Chondrocyte (in vitro differentiated cells): Measurements from ENCODE around the gene HES2. TPM values are rescaled to one million over a fixed set of nuclear protein-coding genes. Genes with fewer than 3 reads are reported as not detected.
"Not testable (repeated sequence)": the region's sequence is repeated elsewhere in the genome, so short reads cannot be mapped to it uniquely, and the experiment has no call there.

Experiments
- DNase-seq: peaks from one replicate; pipeline ENCODE4 v3.0.0; 2021; ENCODE audit warnings: mixed read lengths, low spot score
- H3K27ac Mint-ChIP-seq: one replicate; pipeline ENCODE4 v1.8.0; 2021; ENCODE audit warnings: mild to moderate bottlenecking, moderate library complexity, mixed read lengths; ENCODE audit not compliant: unreplicated experiment
- H3K27me3 Mint-ChIP-seq: 2 replicates; pipeline ENCODE4 v1.8.0; 2021; ENCODE audit warnings: low read depth, mixed read lengths
- H3K36me3 Mint-ChIP-seq: 2 replicates; pipeline ENCODE4 v1.8.0; 2021; ENCODE audit warnings: low read depth, mixed read lengths
- H3K4me1 Mint-ChIP-seq: 2 replicates; pipeline ENCODE4 v1.8.0; 2021; ENCODE audit warnings: low read depth, mild to moderate bottlenecking, mixed read lengths
- H3K4me3 Mint-ChIP-seq: one replicate; pipeline ENCODE4 v1.8.0; 2021; ENCODE audit warnings: mild to moderate bottlenecking, moderate library complexity, mixed read lengths; ENCODE audit not compliant: unreplicated experiment
- H3K9me3 Mint-ChIP-seq: 2 replicates; pipeline ENCODE4 v1.8.0; 2021; ENCODE audit warnings: low read depth, mixed read lengths
- CTCF ChIP-seq: fragments of 200-600 bp; sonication (generic); IDR thresholded peaks from 2 replicates; pipeline ENCODE4 v1.5.0; 2021; ENCODE audit warnings: antibody characterized with exemption, mild to moderate bottlenecking, moderate library complexity
- total RNA-seq: library from RNA; stranded (reverse); gene quantifications from 3 replicates; pipeline ENCODE4 v1.2.1, GENCODE V29; 2021

HES2 gene
- total RNA-seq, 1 donor from 2014 or later, result 0.15 TPM

DNA sequence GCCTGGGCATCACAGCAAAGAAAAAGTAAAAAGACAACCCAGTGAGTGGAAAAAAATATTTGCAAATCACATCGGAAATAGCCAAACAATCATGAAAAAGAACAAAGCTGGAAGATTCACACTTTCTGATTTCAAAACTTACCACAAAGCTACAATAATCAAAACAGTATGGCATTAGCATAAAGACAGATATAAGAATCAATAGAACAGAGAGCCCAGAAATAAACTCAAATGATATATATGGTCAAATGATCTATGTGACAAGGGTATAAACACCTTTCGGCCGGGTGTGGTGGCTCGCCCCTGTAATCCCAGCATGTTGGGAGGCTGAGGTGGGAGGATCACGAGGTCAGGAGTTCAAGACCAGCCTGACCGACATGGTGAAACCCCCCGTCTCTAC, 39.7 kb downstream of the HES2 start:
- Mint-ChIP-seq H3K4me3 (no peak overlapping the region), H3K4me1 (peaks cover 9% of the 10 kb centered on the region), H3K9me3 (peaks cover 4% of the 10 kb centered on the region), H3K36me3 (peaks cover 1% of the 10 kb centered on the region), H3K27me3 (no peaks in the 10 kb centered on the region), H3K27ac (no peak overlapping the region)
- DNase-seq, result no peak
- no peak for TF ChIP-seq CTCF

GRCh38 chr1:6378096-6378746, 41.5 kb downstream of the HES2 start:
- no peak for DNase-seq
- Mint-ChIP-seq H3K4me3 (no peak overlapping the region), H3K36me3 (no peaks in the 10 kb centered on the region), H3K4me1 (peaks cover 2% of the 10 kb centered on the region), H3K27me3 (no peaks in the 10 kb centered on the region), H3K9me3 (peaks cover 4% of the 10 kb centered on the region), H3K27ac (no peak overlapping the region)
- TF ChIP-seq CTCF, result peak; percentile 44

- TF ChIP-seq CTCF, result no peak
- Mint-ChIP-seq H3K36me3 (no peaks in the 10 kb centered on the region), H3K27ac (no peak overlapping the region), H3K27me3 (no peaks in the 10 kb centered on the region), H3K4me1 (peaks cover 2% of the 10 kb centered on the region), H3K9me3 (no peaks in the 10 kb centered on the region), H3K4me3 (no peak overlapping the region)
- DNase-seq, result no peak
These were observed 45.6 kb downstream of the HES2 start for GRCh38 chr1:6373961-6374720.

- not testable (repeated sequence) for H3K27ac Mint-ChIP-seq, H3K9me3 Mint-ChIP-seq, DNase-seq, H3K27me3 Mint-ChIP-seq, H3K4me3 Mint-ChIP-seq, H3K36me3 Mint-ChIP-seq, H3K4me1 Mint-ChIP-seq
These were observed 47.5 kb downstream of the HES2 start for GRCh38 chr1:6372236-6372635.

- no peak for DNase-seq
- no peak overlapping the region for H3K4me3 Mint-ChIP-seq
- H3K27ac Mint-ChIP-seq, result no peak overlapping the region
- no peaks in the 10 kb centered on the region for H3K9me3 Mint-ChIP-seq
- no peaks in the 10 kb centered on the region for H3K27me3 Mint-ChIP-seq
- no peak for TF ChIP-seq CTCF
- H3K4me1 Mint-ChIP-seq, result peaks cover 5% of the 10 kb centered on the region
- H3K36me3 Mint-ChIP-seq, result no peaks in the 10 kb centered on the region
These were observed 49.7 kb downstream of the HES2 start for GRCh38 chr1:6370006-6370405.
